HG02610 (cell line): ENCODE data around the gene SV2C.
"Not testable (repeated sequence)": the region's sequence is repeated elsewhere in the genome, so short reads cannot be mapped to it uniquely, and the experiment has no call there.

Experiments used
- ATAC-seq: cut with Tn5 transposase; IDR thresholded peaks from one replicate; pipeline ENCODE4 v1.9.1; 2021; ENCODE audit warnings: mild to moderate bottlenecking, moderate library complexity; ENCODE audit not compliant: unreplicated experiment

SV2C gene

GRCh38 chr5:76197726-76198125 lies 114.5 kb downstream of the SV2C start:
- no peak for ATAC-seq

GRCh38 chr5:76199336-76200318 lies 116.4 kb downstream of the SV2C start:
- no peak for ATAC-seq

- no peak for ATAC-seq
Observed at GRCh38 chr5:76202182-76202581, 119.0 kb downstream of the SV2C start.

- ATAC-seq: no peak
Observed at GRCh38 chr5:76204191-76204590, 121.0 kb downstream of the SV2C start.

- no peak for ATAC-seq
Observed at GRCh38 chr5:76204713-76205112, 121.5 kb downstream of the SV2C start.

GRCh38 chr5:76207120-76207519 lies 123.9 kb downstream of the SV2C start:
- ATAC-seq: no peak

- ATAC-seq: no peak
Observed at GRCh38 chr5:76209297-76209696, 126.1 kb downstream of the SV2C start.

- no peak for ATAC-seq
Observed at GRCh38 chr5:76210946-76211345, 127.8 kb downstream of the SV2C start.

GRCh38 chr5:76213858-76214257 lies 130.7 kb downstream of the SV2C start:
- no peak for ATAC-seq

- no peak for ATAC-seq
Observed at GRCh38 chr5:76216748-76217147, 133.6 kb downstream of the SV2C start.

GRCh38 chr5:76219636-76220035 lies 136.5 kb downstream of the SV2C start:
- ATAC-seq: no peak

GRCh38 chr5:76221311-76221710 lies 138.1 kb downstream of the SV2C start:
- no peak for ATAC-seq

GRCh38 chr5:76222318-76222717 lies 139.1 kb downstream of the SV2C start:
- no peak for ATAC-seq

- no peak for ATAC-seq
Observed at GRCh38 chr5:76223696-76224095, 140.5 kb downstream of the SV2C start.

- no peak for ATAC-seq
Observed at GRCh38 chr5:76224898-76225297, 141.7 kb downstream of the SV2C start.

GRCh38 chr5:76225336-76225735 lies 142.2 kb downstream of the SV2C start:
- no peak for ATAC-seq

- no peak for ATAC-seq
Observed at GRCh38 chr5:76229900-76230299, 146.7 kb downstream of the SV2C start.

GRCh38 chr5:76230711-76231285 lies 147.6 kb downstream of the SV2C start:
- ATAC-seq: no peak

GRCh38 chr5:76234665-76235064 lies 151.5 kb downstream of the SV2C start:
- no peak for ATAC-seq

GRCh38 chr5:76236684-76237083 lies 153.5 kb downstream of the SV2C start:
- no peak for ATAC-seq

GRCh38 chr5:76240336-76240735 lies 157.2 kb downstream of the SV2C start:
- no peak for ATAC-seq

GRCh38 chr5:76242155-76242554 lies 159.0 kb downstream of the SV2C start:
- ATAC-seq: not testable (repeated sequence)
